ENCODE data around the gene TMEM217.
"Not testable (repeated sequence)": the region's sequence is repeated elsewhere in the genome, so short reads cannot be mapped to it uniquely, and the experiment has no call there.

Gene TMEM217

DNA sequence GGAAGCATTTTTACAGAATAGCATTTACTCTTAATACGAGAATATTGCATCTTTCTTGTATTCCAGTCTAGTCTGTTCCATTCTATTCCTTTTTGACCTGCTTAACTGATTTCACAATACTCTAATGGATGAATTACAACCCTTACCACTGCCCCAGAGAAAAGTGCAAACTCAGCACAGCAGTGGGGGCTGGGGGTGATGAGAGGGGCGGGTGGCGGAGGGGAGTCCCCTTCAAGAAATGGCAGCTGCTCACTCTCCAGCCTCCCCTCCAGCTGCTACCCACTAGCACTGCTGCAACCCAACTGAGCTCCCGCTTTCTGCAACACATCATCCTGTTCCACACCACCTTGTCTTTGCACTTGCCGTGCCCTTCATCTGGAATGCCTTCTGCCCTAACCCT lies 57.9 kb downstream of the TMEM217 start:
- no peak for TF ChIP-seq EZH2 (IDR thresholded peaks at IDR 0.05)
- TF ChIP-seq POLR2AphosphoS5 (IDR thresholded peaks at IDR 0.05; ENCODE audit: borderline replicate concordance, low read depth, low read length): no peak
- TF ChIP-seq FOXP2 (optimal IDR thresholded peaks at IDR 0.05; ENCODE audit: control extremely low read depth, extremely low read length, insufficient read depth): no peak
- no peak for DNase-seq (ENCODE audit: low read depth, low spot score)
- Histone ChIP-seq H3K9me3 (ENCODE audit: low read depth, low read length) (no peaks in the 10 kb centered on the region), H3K27ac (no peak overlapping the region), H3K36me3 (ENCODE audit: insufficient read depth, low read length) (no peaks in the 10 kb centered on the region), H3K4me3 (no peak overlapping the region), H3K9ac (ENCODE audit: insufficient read length) (no peak overlapping the region)

DNA sequence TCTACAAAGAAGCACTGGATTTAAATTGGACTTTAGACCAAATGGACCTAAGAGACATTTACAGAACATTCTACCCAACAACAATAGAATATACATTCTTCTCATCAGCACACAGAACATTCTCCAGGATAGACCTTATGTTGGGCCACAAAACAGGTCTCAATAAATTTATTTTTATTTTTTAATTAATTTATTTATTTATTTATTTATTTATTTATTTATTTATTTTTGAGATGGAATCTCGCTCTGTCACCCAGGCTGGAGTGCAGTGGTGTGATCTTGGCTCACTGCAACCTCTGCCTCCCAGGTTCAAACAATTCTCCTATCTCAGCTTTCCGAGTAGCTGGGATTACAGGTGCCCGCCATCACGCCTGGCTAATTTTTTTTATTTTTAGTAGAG lies 61.5 kb downstream of the TMEM217 start:
- not testable (repeated sequence) for DNase-seq (ENCODE audit: low read depth, low spot score); H3K36me3 ChIP-seq (ENCODE audit: insufficient read depth, low read length); H3K9ac ChIP-seq (ENCODE audit: insufficient read length); H3K27ac ChIP-seq; H3K9me3 ChIP-seq (ENCODE audit: low read depth, low read length); H3K4me3 ChIP-seq

DNA sequence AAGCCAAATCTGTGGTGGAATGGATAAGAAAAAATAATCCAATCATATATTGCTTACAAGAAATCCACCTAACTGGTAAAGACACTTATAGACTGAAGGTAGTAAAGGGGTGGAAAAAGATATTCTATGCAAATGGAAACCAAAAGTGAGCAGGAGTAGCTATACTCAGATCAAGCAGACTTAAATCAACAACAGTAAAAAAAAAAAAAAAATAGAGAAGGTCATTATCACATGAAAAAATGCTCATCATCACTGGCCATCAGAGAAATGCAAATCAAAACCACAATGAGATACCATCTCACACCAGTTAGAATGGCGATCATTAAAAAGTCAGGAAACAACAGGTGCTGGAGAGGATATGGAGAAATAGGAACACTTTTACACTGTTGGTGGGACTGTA lies 63.1 kb downstream of the TMEM217 start:
- H3K9ac ChIP-seq (ENCODE audit: insufficient read length); H3K36me3 ChIP-seq (ENCODE audit: insufficient read depth, low read length); H3K9me3 ChIP-seq (ENCODE audit: low read depth, low read length); H3K27ac ChIP-seq; H3K4me3 ChIP-seq; DNase-seq (ENCODE audit: low read depth, low spot score): not testable (repeated sequence)

DNA sequence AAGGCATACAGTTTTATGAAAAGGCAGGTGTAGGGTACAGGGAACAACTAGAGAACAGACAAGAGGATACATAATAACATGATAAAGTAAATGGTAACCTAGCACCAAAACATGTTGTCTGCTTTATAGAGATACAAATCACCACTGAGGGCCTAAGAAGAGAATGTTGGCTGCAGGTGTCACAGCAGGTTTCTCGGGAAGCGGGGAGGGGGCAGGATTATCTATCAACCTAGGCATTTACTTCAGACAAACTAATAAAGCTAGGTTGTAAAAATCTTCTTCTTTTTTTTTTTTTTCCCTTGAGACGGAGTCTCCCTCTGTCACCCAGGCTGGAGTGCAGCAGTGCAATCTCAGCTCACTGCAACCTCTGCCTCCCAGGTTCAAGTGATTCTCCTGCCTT lies 65.3 kb downstream of the TMEM217 start:
- H3K36me3 ChIP-seq (ENCODE audit: insufficient read depth, low read length): no peaks in the 10 kb centered on the region
- DNase-seq (ENCODE audit: low read depth, low spot score): no peak
- H3K9me3 ChIP-seq (ENCODE audit: low read depth, low read length): no peaks in the 10 kb centered on the region
- H3K27ac ChIP-seq: no peak overlapping the region
- H3K4me3 ChIP-seq: no peak overlapping the region
- TF ChIP-seq FOXP2 (optimal IDR thresholded peaks at IDR 0.05; ENCODE audit: control extremely low read depth, extremely low read length, insufficient read depth): no peak
- H3K9ac ChIP-seq (ENCODE audit: insufficient read length): no peak overlapping the region

DNA sequence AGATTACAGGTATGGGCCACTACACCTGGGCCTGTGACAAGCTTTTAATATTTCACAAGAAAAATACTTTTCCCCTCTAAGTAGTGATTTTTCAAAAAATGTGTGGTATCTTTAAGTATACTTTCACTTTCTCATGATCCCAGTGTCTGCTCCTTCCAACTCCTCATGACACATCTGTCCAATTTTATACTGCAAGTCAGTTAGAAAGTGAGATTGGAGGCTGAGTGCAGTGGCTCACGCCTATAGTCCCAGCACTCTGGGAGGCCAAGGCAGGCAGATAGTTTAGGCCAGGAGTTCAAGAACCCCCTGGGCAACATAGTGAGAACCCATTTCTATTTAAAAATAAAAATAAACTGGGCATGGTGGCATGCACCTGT lies 67.8 kb downstream of the TMEM217 start:
- Histone ChIP-seq H3K9me3 (ENCODE audit: low read depth, low read length) (no peaks in the 10 kb centered on the region), H3K36me3 (ENCODE audit: insufficient read depth, low read length) (no peaks in the 10 kb centered on the region), H3K9ac (ENCODE audit: insufficient read length) (no peak overlapping the region), H3K4me3 (no peak overlapping the region), H3K27ac (no peak overlapping the region)
- no peak for TF ChIP-seq EZH2 (IDR thresholded peaks at IDR 0.05)
- no peak for TF ChIP-seq FOXP2 (optimal IDR thresholded peaks at IDR 0.05; ENCODE audit: control extremely low read depth, extremely low read length, insufficient read depth)
- TF ChIP-seq POLR2AphosphoS5 (IDR thresholded peaks at IDR 0.05; ENCODE audit: borderline replicate concordance, low read depth, low read length): no peak
- DNase-seq (ENCODE audit: low read depth, low spot score): no peak

DNA sequence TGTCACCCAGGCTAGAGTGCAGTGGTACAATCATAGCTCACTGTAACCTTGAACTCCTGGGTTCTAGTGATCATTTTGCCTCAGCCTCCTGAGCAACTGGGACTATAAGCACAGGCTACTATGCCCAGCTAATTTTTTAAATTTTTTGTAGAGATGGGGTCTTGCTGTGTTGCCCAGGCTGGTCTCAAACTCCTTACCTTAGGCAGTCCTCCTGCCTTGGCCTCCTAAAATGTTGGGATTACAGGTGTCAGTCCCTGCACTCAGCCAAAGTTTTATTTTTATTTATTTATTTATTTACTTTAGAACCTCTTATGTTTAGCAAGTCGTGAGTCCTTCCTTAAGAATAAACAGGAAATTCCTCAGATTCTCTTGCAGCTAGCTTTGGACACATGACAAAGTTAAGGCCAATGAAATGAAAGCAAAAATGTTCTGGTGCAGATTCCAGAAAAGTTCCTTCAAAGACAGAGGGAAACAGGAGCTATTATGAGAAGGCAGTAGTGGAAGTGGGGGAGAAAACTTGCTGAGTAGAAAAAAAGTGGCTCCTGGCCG lies 68.9 kb downstream of the TMEM217 start:
- Histone ChIP-seq H3K36me3 (ENCODE audit: insufficient read depth, low read length) (no peaks in the 10 kb centered on the region), H3K27ac (no peak overlapping the region), H3K4me3 (no peak overlapping the region), H3K9ac (ENCODE audit: insufficient read length) (no peak overlapping the region), H3K9me3 (ENCODE audit: low read depth, low read length) (no peaks in the 10 kb centered on the region)
- TF ChIP-seq POLR2AphosphoS5 (IDR thresholded peaks at IDR 0.05; ENCODE audit: borderline replicate concordance, low read depth, low read length): no peak
- no peak for DNase-seq (ENCODE audit: low read depth, low spot score)

DNA sequence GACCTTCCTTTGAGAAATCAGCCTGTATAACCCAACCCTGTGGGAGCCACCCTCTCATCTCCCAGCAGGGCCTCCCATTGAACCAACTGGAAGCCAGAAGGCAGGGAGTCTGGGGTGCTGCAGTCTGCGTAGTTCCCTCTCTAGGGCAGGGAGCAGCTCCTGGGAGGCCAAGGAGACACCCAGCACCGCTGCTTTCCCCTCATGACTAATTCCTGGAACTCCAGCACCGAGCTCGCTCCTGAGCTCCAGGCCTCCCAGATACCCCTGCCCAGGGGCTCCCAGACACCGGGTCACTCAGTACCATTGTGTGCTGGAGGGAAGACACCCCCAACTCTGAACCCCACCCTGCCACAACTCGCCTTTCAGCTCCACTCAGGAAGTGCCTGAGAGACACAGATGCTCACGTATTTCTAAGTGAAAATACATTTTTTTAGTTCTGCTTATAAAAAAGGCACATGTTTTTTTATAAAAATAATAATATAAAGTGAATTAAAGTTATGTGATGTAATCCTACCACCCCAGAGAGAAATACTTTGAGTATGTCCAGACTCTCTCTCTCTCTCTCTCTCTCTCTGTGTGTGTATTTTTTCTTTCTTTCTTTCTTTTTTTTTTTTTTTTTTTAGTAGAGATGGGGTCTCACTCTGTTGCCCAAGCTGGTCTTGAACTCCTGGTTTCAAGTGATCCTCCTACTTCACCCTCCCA lies 70.5 kb downstream of the TMEM217 start:
- H3K36me3 ChIP-seq (ENCODE audit: insufficient read depth, low read length): no peaks in the 10 kb centered on the region
- no peak for DNase-seq (ENCODE audit: low read depth, low spot score)
- no peak overlapping the region for H3K4me3 ChIP-seq

DNA sequence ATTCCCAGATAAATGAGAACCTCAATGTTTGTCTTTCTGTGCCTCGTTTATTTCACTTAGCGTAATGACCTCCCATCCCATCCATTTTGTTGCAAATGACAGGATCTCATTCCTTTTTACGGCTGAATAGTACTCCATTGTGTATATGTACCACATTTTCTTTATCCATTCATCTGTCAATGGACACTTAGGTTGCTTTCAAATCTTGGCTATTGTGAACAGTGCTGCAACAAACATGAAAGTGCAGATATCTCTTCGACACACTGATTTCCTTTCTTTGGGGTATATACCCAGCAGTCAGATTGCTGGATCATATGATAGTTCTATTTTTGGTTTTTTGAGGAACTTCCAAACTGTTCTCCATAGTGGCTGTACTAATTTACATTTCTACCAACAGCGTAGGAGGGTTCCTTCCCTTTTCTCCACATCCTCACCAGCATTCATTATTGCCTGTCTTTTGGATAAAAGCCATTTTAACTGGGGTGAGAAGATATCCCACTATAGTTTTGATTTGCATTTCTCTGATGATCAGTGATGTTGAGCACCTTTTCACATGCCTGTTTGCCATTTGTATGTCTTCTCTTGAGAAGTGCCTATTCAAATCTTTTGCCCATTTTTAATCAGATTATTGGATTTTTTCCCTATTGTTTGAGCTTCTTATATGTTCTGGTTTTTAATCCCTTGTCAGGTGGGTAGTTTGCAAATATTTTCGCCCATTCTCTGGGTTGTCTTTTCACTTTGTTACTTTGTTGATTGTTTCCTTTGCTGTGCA lies 71.8 kb downstream of the TMEM217 start:
- H3K9me3 ChIP-seq (ENCODE audit: low read depth, low read length); H3K36me3 ChIP-seq (ENCODE audit: insufficient read depth, low read length); H3K4me3 ChIP-seq; DNase-seq (ENCODE audit: low read depth, low spot score); H3K9ac ChIP-seq (ENCODE audit: insufficient read length); H3K27ac ChIP-seq: not testable (repeated sequence)

More for the DNA sequence above, 70.5 kb downstream of the TMEM217 start:
- H3K9me3 ChIP-seq (ENCODE audit: low read depth, low read length): no peaks in the 10 kb centered on the region
- no peak for TF ChIP-seq EZH2 (IDR thresholded peaks at IDR 0.05)
- TF ChIP-seq POLR2AphosphoS5 (IDR thresholded peaks at IDR 0.05; ENCODE audit: borderline replicate concordance, low read depth, low read length): no peak
- TF ChIP-seq FOXP2 (optimal IDR thresholded peaks at IDR 0.05; ENCODE audit: control extremely low read depth, extremely low read length, insufficient read depth): no peak
- H3K9ac ChIP-seq (ENCODE audit: insufficient read length): no peak overlapping the region
- H3K27ac ChIP-seq: no peak overlapping the region

Measured in SK-N-MC (cell line).